ENCODE data around the gene C1orf167. TPM values are rescaled to one million over a fixed set of nuclear protein-coding genes. Genes with fewer than 3 reads are reported as not detected.
A peak's percentile ranks its signal among the peaks of the same experiment; 100 is the strongest.

C1orf167 gene
- total and polyA plus RNA-seq, 4 donors: 0.37 TPM; not detected in 3

DNA sequence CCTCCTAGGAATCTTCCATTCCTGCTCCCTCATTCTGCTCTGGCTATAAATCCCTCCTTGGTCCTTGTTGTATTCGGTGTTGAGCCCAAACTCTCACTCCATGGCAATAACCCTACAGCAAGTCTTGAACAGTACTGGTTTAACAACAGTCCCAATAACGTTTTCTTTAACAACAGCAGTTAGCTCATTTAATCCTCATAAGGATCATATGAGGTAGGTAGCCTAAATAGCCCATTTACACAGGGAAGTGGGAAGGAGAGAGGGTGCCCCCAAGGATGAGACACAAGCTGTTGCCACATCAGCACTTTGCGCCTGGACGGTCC is 26.5 kb upstream of the C1orf167 start:
- no peak for DNase-seq (ENCODE audit: low spot score)
- Histone ChIP-seq H3K27me3 (ENCODE audit: control insufficient read depth in 4 of 4, insufficient read depth in 4 of 4, low read length in 3 of 4) (no peaks in the 10 kb centered on the region), H3K27ac (ENCODE audit: low read depth in 1 of 2, low read length in 2 of 2) (peak overlapping the region; percentile 85 to 89), H3K9ac (ENCODE audit: low read depth in 1 of 2, low read length in 2 of 2) (no peak overlapping the region), H3K4me3 (ENCODE audit: low read depth in 1 of 3, low read length in 3 of 3) (peak overlapping the region in 2 of 3 donors; percentile 74 to 89), H3K36me3 (ENCODE audit: control insufficient read depth in 4 of 4, insufficient read depth in 3 of 4, low read depth in 1 of 4, low read length in 3 of 4) (no peaks in the 10 kb centered on the region), H3K4me1 (ENCODE audit: control insufficient read depth in 4 of 4, insufficient read depth in 4 of 4, low read length in 3 of 4) (peaks cover 1 to 14% (median 11%) of the 10 kb centered on the region in 4 donors), H3K9me3 (ENCODE audit: control insufficient read depth in 4 of 4, low read length in 3 of 4) (no peaks in the 10 kb centered on the region)
- 44% methylated on average over 4 of the region's 4 CpGs for WGBS
- TF ChIP-seq GABPA (IDR thresholded peaks at IDR 0.05 in 1 of 2, conservative IDR thresholded peaks at IDR 0.05 in 1 of 2) (no peak), HNF4G (IDR thresholded peaks at IDR 0.05) (no peak), NR2F2 (IDR thresholded peaks at IDR 0.05) (no peak), SP1 (IDR thresholded peaks at IDR 0.05) (no peak), JUND (IDR thresholded peaks at IDR 0.05) (no peak), FOXA1 (IDR thresholded peaks at IDR 0.05) (no peak), RAD21 (IDR thresholded peaks at IDR 0.05) (no peak), RXRA (IDR thresholded peaks at IDR 0.05) (no peak), HNF4A (conservative IDR thresholded peaks at IDR 0.05) (no peak), EGR1 (IDR thresholded peaks at IDR 0.05; ENCODE audit: low read depth in 2 of 2) (no peak), FOXA2 (IDR thresholded peaks at IDR 0.05) (no peak), TAF1 (conservative IDR thresholded peaks at IDR 0.05) (no peak), YY1 (IDR thresholded peaks at IDR 0.05) (no peak)
- TF ChIP-seq, protein P1, sequence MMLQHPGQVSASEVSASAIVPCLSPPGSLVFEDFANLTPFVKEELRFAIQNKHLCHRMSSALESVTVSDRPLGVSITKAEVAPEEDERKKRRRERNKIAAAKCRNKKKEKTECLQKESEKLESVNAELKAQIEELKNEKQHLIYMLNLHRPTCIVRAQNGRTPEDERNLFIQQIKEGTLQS (IDR thresholded peaks at IDR 0.05): no peak
- TF ChIP-seq, protein P2, sequence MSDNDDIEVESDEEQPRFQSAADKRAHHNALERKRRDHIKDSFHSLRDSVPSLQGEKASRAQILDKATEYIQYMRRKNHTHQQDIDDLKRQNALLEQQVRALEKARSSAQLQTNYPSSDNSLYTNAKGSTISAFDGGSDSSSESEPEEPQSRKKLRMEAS (IDR thresholded peaks at IDR 0.05): no peak
- TF ChIP-seq, protein P3, sequence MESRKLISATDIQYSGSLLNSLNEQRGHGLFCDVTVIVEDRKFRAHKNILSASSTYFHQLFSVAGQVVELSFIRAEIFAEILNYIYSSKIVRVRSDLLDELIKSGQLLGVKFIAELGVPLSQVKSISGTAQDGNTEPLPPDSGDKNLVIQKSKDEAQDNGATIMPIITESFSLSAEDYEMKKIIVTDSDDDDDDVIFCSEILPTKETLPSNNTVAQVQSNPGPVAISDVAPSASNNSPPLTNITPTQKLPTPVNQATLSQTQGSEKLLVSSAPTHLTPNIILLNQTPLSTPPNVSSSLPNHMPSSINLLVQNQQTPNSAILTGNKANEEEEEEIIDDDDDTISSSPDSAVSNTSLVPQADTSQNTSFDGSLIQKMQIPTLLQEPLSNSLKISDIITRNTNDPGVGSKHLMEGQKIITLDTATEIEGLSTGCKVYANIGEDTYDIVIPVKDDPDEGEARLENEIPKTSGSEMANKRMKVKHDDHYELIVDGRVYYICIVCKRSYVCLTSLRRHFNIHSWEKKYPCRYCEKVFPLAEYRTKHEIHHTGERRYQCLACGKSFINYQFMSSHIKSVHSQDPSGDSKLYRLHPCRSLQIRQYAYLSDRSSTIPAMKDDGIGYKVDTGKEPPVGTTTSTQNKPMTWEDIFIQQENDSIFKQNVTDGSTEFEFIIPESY (IDR thresholded peaks at IDR 0.05): no peak
- TF ChIP-seq, protein P4, sequence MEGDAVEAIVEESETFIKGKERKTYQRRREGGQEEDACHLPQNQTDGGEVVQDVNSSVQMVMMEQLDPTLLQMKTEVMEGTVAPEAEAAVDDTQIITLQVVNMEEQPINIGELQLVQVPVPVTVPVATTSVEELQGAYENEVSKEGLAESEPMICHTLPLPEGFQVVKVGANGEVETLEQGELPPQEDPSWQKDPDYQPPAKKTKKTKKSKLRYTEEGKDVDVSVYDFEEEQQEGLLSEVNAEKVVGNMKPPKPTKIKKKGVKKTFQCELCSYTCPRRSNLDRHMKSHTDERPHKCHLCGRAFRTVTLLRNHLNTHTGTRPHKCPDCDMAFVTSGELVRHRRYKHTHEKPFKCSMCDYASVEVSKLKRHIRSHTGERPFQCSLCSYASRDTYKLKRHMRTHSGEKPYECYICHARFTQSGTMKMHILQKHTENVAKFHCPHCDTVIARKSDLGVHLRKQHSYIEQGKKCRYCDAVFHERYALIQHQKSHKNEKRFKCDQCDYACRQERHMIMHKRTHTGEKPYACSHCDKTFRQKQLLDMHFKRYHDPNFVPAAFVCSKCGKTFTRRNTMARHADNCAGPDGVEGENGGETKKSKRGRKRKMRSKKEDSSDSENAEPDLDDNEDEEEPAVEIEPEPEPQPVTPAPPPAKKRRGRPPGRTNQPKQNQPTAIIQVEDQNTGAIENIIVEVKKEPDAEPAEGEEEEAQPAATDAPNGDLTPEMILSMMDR (IDR thresholded peaks at IDR 0.05; ENCODE audit: low read depth, low read length, missing input control): no peak
- TF ChIP-seq, protein P5, sequence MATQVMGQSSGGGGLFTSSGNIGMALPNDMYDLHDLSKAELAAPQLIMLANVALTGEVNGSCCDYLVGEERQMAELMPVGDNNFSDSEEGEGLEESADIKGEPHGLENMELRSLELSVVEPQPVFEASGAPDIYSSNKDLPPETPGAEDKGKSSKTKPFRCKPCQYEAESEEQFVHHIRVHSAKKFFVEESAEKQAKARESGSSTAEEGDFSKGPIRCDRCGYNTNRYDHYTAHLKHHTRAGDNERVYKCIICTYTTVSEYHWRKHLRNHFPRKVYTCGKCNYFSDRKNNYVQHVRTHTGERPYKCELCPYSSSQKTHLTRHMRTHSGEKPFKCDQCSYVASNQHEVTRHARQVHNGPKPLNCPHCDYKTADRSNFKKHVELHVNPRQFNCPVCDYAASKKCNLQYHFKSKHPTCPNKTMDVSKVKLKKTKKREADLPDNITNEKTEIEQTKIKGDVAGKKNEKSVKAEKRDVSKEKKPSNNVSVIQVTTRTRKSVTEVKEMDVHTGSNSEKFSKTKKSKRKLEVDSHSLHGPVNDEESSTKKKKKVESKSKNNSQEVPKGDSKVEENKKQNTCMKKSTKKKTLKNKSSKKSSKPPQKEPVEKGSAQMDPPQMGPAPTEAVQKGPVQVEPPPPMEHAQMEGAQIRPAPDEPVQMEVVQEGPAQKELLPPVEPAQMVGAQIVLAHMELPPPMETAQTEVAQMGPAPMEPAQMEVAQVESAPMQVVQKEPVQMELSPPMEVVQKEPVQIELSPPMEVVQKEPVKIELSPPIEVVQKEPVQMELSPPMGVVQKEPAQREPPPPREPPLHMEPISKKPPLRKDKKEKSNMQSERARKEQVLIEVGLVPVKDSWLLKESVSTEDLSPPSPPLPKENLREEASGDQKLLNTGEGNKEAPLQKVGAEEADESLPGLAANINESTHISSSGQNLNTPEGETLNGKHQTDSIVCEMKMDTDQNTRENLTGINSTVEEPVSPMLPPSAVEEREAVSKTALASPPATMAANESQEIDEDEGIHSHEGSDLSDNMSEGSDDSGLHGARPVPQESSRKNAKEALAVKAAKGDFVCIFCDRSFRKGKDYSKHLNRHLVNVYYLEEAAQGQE (IDR thresholded peaks at IDR 0.05): no peak
